ENCODE data around the gene CENPL.
A peak's percentile ranks its signal among the peaks of the same experiment; 100 is the strongest.
"Not testable (repeated sequence)": the region's sequence is repeated elsewhere in the genome, so short reads cannot be mapped to it uniquely, and the experiment has no call there.

CENPL gene

GRCh38 chr1:173856903-173857302, 32.2 kb upstream of the CENPL start:
- DNase-seq = no peak

- DNase-seq = no peak
Observed at GRCh38 chr1:173856014-173856413, 31.3 kb upstream of the CENPL start.

DNA sequence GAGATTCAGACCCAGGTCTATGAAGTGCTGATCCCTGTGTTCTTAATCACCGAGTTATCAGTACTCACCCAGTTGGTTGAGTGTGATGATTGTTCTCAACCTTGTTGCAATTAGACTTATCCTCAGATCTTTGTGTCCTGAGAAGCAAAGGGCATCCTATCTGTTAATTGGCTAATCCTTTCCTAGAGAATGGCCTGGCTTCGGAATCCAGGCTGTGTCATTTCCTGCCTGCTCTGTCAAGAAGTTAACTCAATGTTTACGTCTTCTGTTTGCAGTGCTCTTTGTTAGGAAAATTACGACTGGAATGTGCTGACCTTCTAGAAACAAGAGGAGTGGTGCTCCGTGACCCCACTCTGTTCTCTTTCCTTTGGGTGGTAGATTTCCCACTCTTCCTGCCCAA, 28.4 kb upstream of the CENPL start:
- DNase-seq = peak; percentile 32

GRCh38 chr1:173852105-173852504, 27.4 kb upstream of the CENPL start:
- DNase-seq = no peak

GRCh38 chr1:173832748-173833147, 8.1 kb upstream of the CENPL start:
- DNase-seq = no peak

- DNase-seq = no peak
Observed at GRCh38 chr1:173827611-173828010, 2.9 kb upstream of the CENPL start.

- no peak for DNase-seq
Observed at GRCh38 chr1:173823781-173824314, 835 bp downstream of the CENPL start.

- no peak for DNase-seq
Observed at GRCh38 chr1:173821680-173822079, 3.0 kb downstream of the CENPL start.

GRCh38 chr1:173818459-173818858, 6.2 kb downstream of the CENPL start:
- DNase-seq = no peak

- DNase-seq = not testable (repeated sequence)
Observed at GRCh38 chr1:173813654-173814053, 11.0 kb downstream of the CENPL start.

GRCh38 chr1:173802961-173803360, 21.7 kb downstream of the CENPL start:
- DNase-seq = no peak

- not testable (repeated sequence) for DNase-seq
Observed at GRCh38 chr1:173799995-173800394, 24.7 kb downstream of the CENPL start.

DNA sequence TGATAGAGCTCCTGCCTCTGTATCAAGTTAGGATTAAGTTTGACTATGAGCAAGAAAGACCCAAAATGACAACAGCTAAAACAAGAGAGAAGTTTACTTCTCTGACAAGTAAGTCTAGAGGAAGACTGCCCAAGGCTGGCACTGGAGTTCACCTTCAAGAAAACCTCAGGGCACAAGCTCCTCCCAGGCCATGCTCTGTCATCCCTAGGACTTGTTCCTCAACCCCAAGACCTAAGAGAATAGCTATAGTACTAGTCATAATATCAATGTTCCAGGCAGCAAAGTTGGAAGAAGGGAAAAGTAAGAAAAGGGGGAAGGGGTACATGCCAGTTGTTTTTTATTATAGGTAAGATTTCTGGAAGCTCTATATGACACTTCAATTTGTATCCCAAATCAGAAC, 26.6 kb downstream of the CENPL start:
- DNase-seq = no peak

GRCh38 chr1:173789841-173790240, 34.8 kb downstream of the CENPL start:
- no peak for DNase-seq

DNA sequence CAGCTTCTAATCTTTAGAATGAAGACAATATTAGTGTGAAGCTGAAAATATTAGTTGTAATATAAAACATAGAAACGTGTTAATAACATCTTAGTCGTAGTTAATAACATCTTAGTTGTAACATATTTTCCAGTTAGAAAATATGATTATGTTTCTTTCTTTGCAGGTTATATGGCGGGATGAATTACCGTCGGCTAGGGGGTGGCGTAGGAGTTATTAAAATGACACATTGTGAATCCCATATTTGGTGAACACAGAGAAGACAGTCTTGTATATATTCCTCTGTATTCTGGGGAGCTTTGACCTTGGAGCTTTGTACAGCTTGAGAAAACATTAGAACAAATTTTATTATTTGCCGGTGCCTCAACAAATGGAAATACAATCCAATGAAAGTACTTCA, 39.7 kb downstream of the CENPL start:
- DNase-seq = no peak

- no peak for DNase-seq
Observed at GRCh38 chr1:173779936-173780335, 44.7 kb downstream of the CENPL start.

DNA sequence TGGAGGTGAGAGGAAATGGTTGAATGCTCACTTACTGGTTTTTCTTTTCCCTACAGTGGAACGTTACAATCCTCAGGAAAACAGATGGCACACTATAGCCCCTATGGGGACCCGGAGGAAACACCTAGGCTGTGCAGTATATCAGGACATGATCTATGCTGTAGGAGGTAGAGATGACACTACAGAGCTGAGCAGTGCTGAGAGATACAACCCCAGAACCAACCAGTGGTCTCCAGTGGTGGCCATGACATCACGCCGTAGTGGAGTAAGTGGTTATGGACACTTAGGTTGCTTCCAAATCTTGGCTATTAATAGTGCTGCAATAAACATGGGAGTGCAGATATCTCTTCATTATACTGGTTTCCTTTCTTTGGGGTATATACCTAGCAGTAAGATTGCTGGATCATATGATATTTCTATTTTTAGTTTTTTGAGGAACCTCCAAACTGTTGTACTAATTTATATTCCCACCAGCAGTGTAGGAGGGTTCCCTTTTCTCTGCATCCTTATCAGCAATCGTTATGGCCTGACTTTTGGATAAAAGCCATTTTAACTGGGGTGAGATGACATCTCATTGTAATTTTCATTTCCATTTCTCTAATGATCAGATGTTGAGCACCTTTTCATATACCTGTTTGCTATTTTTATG, 49.0 kb downstream of the CENPL start:
- DNase-seq = no peak

GRCh38 chr1:173771560-173771959, 53.1 kb downstream of the CENPL start:
- DNase-seq = no peak

GRCh38 chr1:173770330-173770729, 54.4 kb downstream of the CENPL start:
- DNase-seq = not testable (repeated sequence)

- DNase-seq = no peak
Observed at GRCh38 chr1:173768827-173769226, 55.9 kb downstream of the CENPL start.

- DNase-seq = no peak
Observed at GRCh38 chr1:173768206-173768605, 56.5 kb downstream of the CENPL start.

GRCh38 chr1:173764331-173764730, 60.4 kb downstream of the CENPL start:
- not testable (repeated sequence) for DNase-seq

GRCh38 chr1:173758980-173759379, 65.7 kb downstream of the CENPL start:
- no peak for DNase-seq

GRCh38 chr1:173758110-173758509, 66.6 kb downstream of the CENPL start:
- DNase-seq = no peak

DNA sequence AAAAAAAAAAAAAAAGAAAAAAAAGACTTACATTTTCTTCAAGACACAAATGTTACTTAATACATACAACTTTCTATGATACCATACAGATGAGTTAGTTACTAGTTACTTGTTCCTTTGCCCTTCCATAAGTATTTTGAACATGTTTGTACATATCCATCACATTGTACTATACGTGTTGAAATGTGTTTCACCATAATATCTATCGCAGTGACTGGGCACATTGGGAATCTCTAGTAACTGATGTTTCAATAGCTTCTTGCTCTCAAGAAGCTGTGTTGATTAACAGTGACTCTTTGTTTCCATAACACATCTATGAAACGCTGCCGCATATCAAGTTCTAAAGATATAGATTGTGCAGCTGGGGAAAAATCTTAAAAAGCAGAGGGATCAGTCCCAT, 67.0 kb downstream of the CENPL start:
- DNase-seq = no peak

All from fibroblast of skin of scalp (primary cell).